Body of pancreas (tissue), 4 donors: ENCODE data around the gene MORN1.

Experiments
- POLR2A ChIP-seq, 3 donors: fragments of 450-650 bp; IDR thresholded peaks; one replicate each; pipeline ENCODE4 v1.6.1; 2016; ENCODE audit warnings: antibody characterized with exemption in 3 of 3, mild to moderate bottlenecking in 2 of 3
- TF ChIP-seq, protein P1 (sequence below), 7 experiments: fragments of 450-650 bp in 4 of 7; fragments of 200-600 bp in 3 of 7; sonication (generic) in 3 of 7; IDR thresholded peaks; one replicate each; pipeline ENCODE4 v1.5.1; 2016 to 2019; ENCODE audit warnings: antibody characterized with exemption in 7 of 7

DNA sequence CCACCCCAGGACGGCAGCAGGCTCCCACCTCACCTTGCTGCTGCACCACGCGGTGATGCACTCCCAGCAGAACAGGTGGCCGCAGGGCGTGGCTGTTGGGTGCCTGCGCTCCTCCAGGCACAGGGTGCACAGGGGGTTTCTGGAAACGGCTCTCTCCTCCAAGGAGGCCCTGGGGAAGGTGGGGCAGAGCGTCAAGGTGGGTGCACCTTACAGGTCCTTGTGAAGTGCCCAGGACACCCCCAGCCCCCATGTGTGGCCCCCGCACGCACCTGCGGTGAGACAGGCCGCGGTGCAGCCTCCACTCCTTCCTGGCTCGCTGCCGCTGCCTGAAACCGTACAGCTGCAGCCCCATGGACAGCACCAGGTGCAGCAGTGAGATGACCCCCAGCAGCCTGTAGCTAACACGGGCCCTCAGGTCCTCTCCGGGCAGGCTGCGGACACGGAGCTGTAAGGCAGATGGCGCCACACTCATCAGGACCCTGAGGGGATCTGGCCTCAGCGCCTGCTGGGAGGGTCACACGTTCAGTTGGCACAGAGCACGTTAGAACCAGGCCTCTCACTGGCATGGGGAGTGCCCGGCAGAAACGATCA is 15.2 kb upstream of the MORN1 start:
- TF ChIP-seq, protein P1, sequence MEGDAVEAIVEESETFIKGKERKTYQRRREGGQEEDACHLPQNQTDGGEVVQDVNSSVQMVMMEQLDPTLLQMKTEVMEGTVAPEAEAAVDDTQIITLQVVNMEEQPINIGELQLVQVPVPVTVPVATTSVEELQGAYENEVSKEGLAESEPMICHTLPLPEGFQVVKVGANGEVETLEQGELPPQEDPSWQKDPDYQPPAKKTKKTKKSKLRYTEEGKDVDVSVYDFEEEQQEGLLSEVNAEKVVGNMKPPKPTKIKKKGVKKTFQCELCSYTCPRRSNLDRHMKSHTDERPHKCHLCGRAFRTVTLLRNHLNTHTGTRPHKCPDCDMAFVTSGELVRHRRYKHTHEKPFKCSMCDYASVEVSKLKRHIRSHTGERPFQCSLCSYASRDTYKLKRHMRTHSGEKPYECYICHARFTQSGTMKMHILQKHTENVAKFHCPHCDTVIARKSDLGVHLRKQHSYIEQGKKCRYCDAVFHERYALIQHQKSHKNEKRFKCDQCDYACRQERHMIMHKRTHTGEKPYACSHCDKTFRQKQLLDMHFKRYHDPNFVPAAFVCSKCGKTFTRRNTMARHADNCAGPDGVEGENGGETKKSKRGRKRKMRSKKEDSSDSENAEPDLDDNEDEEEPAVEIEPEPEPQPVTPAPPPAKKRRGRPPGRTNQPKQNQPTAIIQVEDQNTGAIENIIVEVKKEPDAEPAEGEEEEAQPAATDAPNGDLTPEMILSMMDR (IDR thresholded peaks at IDR 0.05): no peak
- TF ChIP-seq POLR2A (IDR thresholded peaks at IDR 0.05): no peak
